Femur (tissue), 1 donor: ENCODE measurements around the gene DLG2.
A peak's percentile ranks its signal among the peaks of the same experiment; 100 is the strongest.

Experiments used
- DNase-seq: peaks from one replicate; pipeline ENCODE4 v3.0.0-alpha.2; 2017

The DLG2 gene

GRCh38 chr11:83864412-83865057 is 1762.6 kb downstream of the DLG2 start:
- no peak for DNase-seq

GRCh38 chr11:83863272-83863671 is 1763.9 kb downstream of the DLG2 start:
- no peak for DNase-seq

GRCh38 chr11:83862691-83863090 is 1764.5 kb downstream of the DLG2 start:
- no peak for DNase-seq

- no peak for DNase-seq
These were observed 1765.1 kb downstream of the DLG2 start for GRCh38 chr11:83862033-83862432.

- no peak for DNase-seq
These were observed 1768.5 kb downstream of the DLG2 start for GRCh38 chr11:83858694-83859093.

- DNase-seq, result no peak
These were observed 1771.9 kb downstream of the DLG2 start for GRCh38 chr11:83855237-83855636.

- DNase-seq, result no peak
These were observed 1774.2 kb downstream of the DLG2 start for GRCh38 chr11:83852775-83853442.

GRCh38 chr11:83852012-83852411 is 1775.1 kb downstream of the DLG2 start:
- DNase-seq, result no peak

- no peak for DNase-seq
These were observed 1779.6 kb downstream of the DLG2 start for GRCh38 chr11:83847467-83848034.

- no peak for DNase-seq
These were observed 1781.3 kb downstream of the DLG2 start for GRCh38 chr11:83845797-83846196.

GRCh38 chr11:83840326-83840725 is 1786.8 kb downstream of the DLG2 start:
- no peak for DNase-seq

- peak; percentile 53 for DNase-seq
These were observed 1790.1 kb downstream of the DLG2 start for GRCh38 chr11:83836883-83837654.

GRCh38 chr11:83836065-83836464 is 1791.1 kb downstream of the DLG2 start:
- DNase-seq, result no peak

GRCh38 chr11:83835423-83835822 is 1791.7 kb downstream of the DLG2 start:
- no peak for DNase-seq

GRCh38 chr11:83831929-83832328 is 1795.2 kb downstream of the DLG2 start:
- no peak for DNase-seq

GRCh38 chr11:83827940-83828554 is 1799.1 kb downstream of the DLG2 start:
- DNase-seq, result no peak

- DNase-seq, result no peak
These were observed 1799.6 kb downstream of the DLG2 start for GRCh38 chr11:83827520-83827919.

- DNase-seq, result no peak
These were observed 1801.1 kb downstream of the DLG2 start for GRCh38 chr11:83826078-83826477.

- DNase-seq, result no peak
These were observed 1803.6 kb downstream of the DLG2 start for GRCh38 chr11:83823461-83824025.

- DNase-seq, result no peak
These were observed 1807.1 kb downstream of the DLG2 start for GRCh38 chr11:83819931-83820549.

- DNase-seq, result no peak
These were observed 1808.8 kb downstream of the DLG2 start for GRCh38 chr11:83818349-83818748.

GRCh38 chr11:83816572-83817187 is 1810.5 kb downstream of the DLG2 start:
- DNase-seq, result no peak
